ENCODE measurements around the gene PER3.

GRCh38 chr1:7783178-7783711, 846 bp upstream of the PER3 start:
- TF ChIP-seq, protein P1, sequence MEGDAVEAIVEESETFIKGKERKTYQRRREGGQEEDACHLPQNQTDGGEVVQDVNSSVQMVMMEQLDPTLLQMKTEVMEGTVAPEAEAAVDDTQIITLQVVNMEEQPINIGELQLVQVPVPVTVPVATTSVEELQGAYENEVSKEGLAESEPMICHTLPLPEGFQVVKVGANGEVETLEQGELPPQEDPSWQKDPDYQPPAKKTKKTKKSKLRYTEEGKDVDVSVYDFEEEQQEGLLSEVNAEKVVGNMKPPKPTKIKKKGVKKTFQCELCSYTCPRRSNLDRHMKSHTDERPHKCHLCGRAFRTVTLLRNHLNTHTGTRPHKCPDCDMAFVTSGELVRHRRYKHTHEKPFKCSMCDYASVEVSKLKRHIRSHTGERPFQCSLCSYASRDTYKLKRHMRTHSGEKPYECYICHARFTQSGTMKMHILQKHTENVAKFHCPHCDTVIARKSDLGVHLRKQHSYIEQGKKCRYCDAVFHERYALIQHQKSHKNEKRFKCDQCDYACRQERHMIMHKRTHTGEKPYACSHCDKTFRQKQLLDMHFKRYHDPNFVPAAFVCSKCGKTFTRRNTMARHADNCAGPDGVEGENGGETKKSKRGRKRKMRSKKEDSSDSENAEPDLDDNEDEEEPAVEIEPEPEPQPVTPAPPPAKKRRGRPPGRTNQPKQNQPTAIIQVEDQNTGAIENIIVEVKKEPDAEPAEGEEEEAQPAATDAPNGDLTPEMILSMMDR (optimal IDR thresholded peaks at IDR 0.05 in 1 of 3, IDR thresholded peaks at IDR 0.05 in 1 of 3, conservative IDR thresholded peaks at IDR 0.05 in 1 of 3; ENCODE audit: extremely low read depth in 1 of 3, insufficient read depth in 2 of 3, low read length in 3 of 3), result no peak
- TF ChIP-seq EZH2 (IDR thresholded peaks at IDR 0.05; ENCODE audit: low read length), result no peak
